ENCODE results near the gene CLIC5.

CLIC5 gene

DNA sequence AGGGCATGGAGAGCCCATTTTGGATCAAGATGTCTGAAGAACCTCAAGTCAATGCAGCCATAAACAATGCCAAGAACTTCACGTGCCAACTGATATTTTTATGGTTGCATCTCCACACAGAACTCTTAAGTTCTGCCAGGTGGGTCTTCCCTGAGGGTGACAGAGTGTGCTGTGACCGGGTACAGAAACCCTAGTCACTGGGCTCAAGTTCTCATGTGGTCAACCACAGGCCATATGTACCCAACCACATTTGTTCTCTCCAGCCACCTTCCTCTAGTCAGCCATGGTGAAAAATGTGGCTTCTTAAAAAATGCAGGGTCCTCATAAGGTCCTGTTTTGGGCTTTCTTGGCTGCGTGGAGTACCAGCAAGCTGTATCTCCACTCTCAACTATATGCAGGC, 48.9 kb downstream of the CLIC5 start:
- DNase-seq = no peak
- intact Hi-C loops (cut with DNase I) = no loop called here

DNA sequence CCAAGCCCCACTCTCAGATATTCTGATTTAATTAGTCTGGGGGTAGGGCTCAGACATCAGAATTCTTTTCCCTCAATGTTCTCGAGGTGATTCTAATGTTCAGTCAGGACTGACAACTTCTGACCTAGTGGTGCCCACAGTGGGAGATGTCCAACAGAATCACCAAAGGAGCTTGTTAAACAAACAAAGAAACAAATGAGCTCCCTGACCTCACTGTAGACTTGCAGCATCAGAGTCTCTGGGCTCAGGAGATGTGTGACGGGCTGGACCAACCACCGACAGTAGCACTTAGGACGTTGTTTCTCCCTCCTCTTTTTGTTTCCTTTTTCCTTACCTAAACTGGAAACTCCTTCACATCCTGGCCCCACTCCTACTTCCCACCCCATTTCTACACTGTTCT, 49.3 kb downstream of the CLIC5 start:
- intact Hi-C loops (cut with DNase I) = no loop called here
- DNase-seq = no peak

DNA sequence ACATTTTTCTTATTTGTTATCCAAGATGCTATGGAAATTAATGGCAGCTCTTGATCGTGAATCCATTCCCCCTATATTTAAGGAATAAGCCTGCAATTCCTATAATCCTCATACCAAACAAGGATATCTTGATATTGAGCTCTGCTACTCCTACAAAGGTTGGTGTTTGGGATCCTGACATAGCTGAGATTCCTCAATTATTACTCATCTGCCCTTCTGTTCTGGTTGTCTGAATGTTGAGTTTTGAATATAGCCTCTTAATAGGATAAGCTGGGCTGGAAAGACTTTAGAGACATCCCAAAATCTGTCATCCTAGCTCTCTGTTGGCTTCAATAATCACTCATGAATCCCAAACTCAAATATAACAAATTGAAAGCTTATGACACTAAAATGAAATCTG, 49.9 kb downstream of the CLIC5 start:
- DNase-seq = no peak
- intact Hi-C loops (cut with DNase I) = no loop called here

DNA sequence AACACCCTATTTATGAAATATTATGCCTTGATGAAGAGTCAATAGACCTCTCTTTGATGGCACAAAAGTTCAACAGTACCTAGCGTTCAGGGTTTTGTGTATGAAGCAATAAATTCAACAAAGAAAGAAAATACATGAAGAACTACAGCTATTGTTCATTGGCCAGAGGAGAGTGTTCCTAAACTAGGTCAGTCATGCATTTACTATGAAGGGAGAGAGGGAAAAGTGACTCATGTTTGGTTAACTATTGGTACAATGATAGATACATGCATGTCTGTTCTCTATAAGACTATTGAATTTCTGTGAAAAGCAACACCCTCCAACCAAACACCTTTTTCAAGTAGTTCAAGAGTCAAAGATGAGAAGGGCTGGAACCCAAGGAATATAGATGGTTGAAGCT, 50.7 kb downstream of the CLIC5 start:
- no peak for DNase-seq
- intact Hi-C loops (cut with DNase I) = no loop called here

GRCh38 chr6:45964300-45964699, 51.4 kb downstream of the CLIC5 start:
- DNase-seq = no peak
- intact Hi-C loops (cut with DNase I) = no loop called here

GRCh38 chr6:45963896-45964295, 51.8 kb downstream of the CLIC5 start:
- DNase-seq = no peak
- intact Hi-C loops (cut with DNase I) = no loop called here

DNA sequence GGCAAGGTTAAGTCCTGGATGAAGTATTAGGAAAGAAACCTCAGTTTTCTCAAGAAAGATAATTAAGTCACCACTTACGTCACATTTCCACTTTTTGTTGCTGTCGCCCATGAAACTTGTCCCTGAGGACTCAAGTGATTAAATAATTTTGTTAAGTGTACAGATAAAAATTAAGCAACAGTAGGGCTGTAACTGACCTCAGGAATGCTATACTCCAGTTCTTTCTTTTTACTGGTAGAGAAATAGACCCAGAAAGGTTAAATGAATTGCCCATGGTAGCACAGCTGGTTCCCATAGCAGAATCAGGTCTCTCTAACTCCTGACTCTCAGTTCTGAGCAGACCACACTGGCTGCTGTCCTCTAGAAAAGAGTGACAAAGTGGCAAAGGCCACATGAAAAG, 54.5 kb downstream of the CLIC5 start:
- DNase-seq = no peak
- intact Hi-C loops (cut with DNase I) = no loop called here

GRCh38 chr6:45959534-45960145, 56.0 kb downstream of the CLIC5 start:
- no peak for DNase-seq
- intact Hi-C loops (cut with DNase I) = no loop called here

DNA sequence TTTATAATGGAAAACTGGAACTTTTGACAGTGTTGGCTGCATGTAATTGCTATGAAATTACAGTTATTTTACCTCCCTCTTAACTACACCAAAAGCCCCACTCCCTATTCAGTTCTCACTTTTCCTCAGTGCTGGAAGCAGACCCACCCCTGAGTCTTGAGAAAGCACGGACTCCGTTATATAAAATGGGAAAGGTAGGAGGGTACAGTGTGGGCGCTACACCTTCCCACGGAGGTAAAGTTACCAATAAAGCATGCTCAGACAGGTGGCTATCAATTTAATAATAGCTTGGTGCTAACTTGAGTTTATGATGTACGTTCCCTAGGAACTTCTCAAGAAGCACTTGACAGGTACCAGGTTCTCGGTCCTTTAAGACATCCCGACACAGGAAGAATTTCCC, 59.0 kb downstream of the CLIC5 start:
- intact Hi-C loops (cut with DNase I) = no loop called here
- DNase-seq = no peak

GRCh38 chr6:45956176-45956575, 59.5 kb downstream of the CLIC5 start:
- intact Hi-C loops (cut with DNase I) = no loop called here
- no peak for DNase-seq

DNA sequence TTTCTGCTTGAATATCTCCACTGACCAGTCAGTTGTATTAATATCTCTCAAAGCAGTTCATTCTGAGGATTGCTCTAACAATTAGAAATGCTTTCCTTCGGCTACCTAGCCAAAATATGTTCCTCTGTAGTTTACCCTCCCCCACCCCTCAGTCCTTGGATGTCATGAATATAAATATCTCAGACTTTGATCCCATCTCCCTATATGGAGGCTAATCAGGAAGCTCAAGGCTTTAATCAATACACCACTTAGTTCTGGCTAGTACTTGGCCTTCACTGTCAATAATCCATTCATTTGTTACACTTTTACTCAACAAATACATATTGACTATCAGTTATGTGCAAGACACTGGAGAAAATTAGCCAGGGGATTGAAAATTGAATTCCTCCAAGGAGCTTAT, 60.1 kb downstream of the CLIC5 start:
- intact Hi-C loops (cut with DNase I) = no loop called here
- DNase-seq = no peak

GRCh38 chr6:45952546-45952945, 63.1 kb downstream of the CLIC5 start:
- no peak for DNase-seq
- intact Hi-C loops (cut with DNase I) = no loop called here

DNA sequence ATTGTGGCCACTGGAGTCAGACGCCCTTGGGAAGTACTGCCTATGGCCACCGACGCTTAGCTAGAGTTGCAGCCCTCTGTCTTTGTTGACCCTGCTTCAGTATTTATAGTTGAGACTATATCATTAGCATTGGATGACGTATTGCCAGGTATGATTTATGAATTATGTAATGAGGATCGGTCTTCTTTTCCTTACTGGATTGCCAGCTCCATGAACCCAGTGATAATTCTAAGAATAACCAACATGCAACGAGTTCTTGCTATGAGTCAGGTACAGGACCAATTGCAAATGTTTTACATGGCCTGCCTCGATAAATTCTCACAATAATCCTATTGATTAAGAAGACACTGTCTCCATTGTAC, 63.5 kb downstream of the CLIC5 start:
- DNase-seq = no peak
- intact Hi-C loops (cut with DNase I) = no loop called here

DNA sequence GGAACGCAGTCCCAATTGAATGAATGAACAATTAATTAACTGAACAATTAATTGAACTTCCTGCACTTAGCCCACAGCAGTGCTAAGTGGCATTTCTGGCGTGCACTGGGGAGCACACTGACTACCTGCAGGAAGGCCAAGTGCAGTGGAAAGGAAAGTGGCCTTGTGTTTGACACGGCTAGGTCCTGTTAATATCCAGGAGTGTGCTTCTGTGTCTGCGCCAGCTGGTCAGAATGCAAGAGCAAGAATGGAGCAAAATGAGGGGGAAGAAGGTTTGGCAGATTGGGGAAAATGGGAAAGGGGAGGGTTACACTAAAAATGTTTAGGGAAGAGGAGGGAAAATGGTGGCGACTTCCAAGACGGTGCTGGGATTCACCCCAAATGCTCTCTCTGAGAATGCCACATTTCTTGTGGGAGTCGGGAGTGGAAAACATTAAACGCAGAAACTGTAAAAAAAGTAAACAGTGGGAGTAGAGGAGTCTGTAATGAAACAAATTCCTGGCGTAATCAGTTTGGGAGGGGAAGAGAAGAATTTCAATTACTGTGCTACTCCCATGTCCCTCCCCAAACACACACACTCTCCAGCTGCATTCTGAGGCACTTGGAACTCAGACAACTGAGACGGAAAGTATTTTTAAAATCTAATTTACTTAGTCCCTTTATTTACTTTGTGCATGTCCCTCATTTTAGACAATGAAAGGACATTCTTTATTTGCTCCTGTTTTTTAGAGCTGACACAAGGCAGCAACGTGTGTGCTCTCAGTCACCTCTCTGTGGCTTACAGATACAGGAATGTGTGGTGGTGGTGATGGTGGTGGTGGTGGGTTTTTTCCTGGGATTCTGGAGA, 64.1 kb downstream of the CLIC5 start:
- intact Hi-C loops (cut with DNase I) = no loop called here
- no peak for DNase-seq

- no peak for DNase-seq
- intact Hi-C loops (cut with DNase I) = no loop called here
Observed at GRCh38 chr6:45949256-45949655, 66.4 kb downstream of the CLIC5 start.

GRCh38 chr6:45947807-45948206, 67.9 kb downstream of the CLIC5 start:
- intact Hi-C loops (cut with DNase I) = no loop called here
- DNase-seq = no peak

DNA sequence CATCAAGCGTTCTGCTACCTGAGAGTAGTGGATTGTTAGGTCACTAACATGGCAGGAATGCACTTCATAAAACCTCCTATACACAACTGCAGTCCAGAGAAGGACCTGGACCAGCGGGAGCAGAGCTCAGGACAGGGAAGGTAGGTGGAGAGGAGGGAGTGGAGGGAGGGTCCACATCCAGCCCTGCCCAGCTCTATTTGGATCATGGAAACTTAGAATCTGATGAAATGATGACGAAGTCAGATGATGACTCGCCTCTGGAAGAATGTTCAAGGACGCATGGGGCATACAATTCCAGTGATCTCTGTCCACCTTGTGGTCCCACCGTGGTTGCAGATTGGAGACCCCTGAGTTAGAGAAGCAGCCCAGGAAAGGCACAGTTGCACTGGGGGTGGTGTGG, 68.8 kb downstream of the CLIC5 start:
- intact Hi-C loops (cut with DNase I) = no loop called here
- DNase-seq = no peak

DNA sequence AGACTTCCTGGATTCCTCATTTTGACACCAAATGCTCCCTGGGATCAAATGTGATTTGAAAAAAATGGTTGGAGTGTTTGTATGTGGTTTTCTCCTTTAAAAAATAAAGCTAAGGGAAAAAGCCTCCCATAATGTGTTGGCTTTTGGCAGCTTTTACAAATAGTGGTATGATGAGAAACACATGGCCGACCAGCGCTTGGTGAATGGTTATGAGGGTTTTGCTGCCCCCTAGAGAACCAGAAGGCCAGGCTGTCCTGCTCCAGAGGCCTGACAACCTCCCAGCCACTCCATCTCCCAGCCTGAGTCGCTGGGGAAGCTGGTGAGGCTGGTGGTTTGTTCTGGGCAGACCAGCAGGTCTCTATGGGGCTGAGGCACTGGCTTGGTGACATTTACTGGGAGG, 69.3 kb downstream of the CLIC5 start:
- intact Hi-C loops (cut with DNase I) = no loop called here

GRCh38 chr6:45942953-45943352, 72.7 kb downstream of the CLIC5 start:
- intact Hi-C loops (cut with DNase I) = no loop called here
- no peak for DNase-seq

More for the DNA sequence above, 69.3 kb downstream of the CLIC5 start:
- no peak for DNase-seq

- no peak for DNase-seq
- intact Hi-C loops (cut with DNase I) = no loop called here
Observed at GRCh38 chr6:45933855-45934254, 81.8 kb downstream of the CLIC5 start.

- no peak for DNase-seq
- intact Hi-C loops (cut with DNase I) = no loop called here
Observed at GRCh38 chr6:45931232-45931631, 84.4 kb downstream of the CLIC5 start.

DNA sequence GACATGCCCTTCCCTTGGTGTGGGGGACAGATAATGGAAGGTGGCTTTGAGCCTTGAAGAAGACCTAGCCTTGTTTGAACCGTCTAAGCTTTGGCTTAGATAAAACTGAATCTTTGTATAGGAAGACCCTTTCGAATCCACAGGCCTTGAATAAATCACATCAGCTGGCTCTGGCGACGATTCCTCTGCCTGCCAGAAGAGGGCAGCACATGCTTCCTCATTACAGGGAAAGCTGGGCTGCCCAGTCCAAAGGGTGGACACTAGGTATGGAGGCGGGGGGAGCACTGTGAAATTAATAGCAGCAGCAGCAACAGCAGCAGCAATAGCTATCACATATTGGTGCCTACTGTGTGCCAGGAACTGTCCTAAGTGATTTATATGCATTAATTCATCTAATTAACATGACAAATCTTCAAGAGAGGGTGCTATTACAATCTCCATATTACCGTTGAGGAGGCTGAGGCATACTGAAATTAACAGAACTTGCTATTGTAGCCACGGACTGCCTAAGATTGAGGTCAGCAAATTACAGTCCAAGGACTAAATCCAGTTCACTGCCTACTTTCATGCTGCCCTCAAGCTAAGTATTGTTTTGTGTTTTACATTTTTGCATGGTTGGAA, 85.1 kb downstream of the CLIC5 start:
- DNase-seq = peak; percentile 34 to 92 (median 70)
- intact Hi-C loops (cut with DNase I) = no loop called here

Data from posterior cingulate gyrus (tissue), 11 donors.